Skeletal muscle satellite cell (primary cell): ENCODE data around the gene IGFL2. TPM values are rescaled to one million over a fixed set of nuclear protein-coding genes. Genes with fewer than 3 reads are reported as not detected.
"Not testable (repeated sequence)": the region's sequence is repeated elsewhere in the genome, so short reads cannot be mapped to it uniquely, and the experiment has no call there.

Experiments used
- H3K27me3 ChIP-seq: 2 replicates; pipeline ENCODE4 v1.7.0; 2013; ENCODE audit warnings: low read length; ENCODE audit not compliant: control insufficient read depth, insufficient read depth
- H3K36me3 ChIP-seq: 2 replicates; pipeline ENCODE4 v1.7.0; 2013; ENCODE audit warnings: mild to moderate bottlenecking, control low read depth, low read length; ENCODE audit not compliant: insufficient read depth
- H3K4me1 ChIP-seq: 2 replicates; pipeline ENCODE4 v1.7.0; 2013; ENCODE audit warnings: low read length; ENCODE audit not compliant: control insufficient read depth, insufficient read depth
- H3K4me2 ChIP-seq: 2 replicates; pipeline ENCODE4 v1.7.0; 2013; ENCODE audit warnings: mild to moderate bottlenecking, low read length
- H3K4me3 ChIP-seq: 2 replicates; pipeline ENCODE4 v1.7.0; 2013; ENCODE audit warnings: low read length
- H3K9ac ChIP-seq: 2 replicates; pipeline ENCODE4 v1.7.0; 2013; ENCODE audit warnings: mild to moderate bottlenecking, low read depth, low read length, moderate library complexity
- H3K9me3 ChIP-seq: replicated peaks from 2 replicates; pipeline ENCODE4 v1.7.0; 2013; ENCODE audit warnings: mild to moderate bottlenecking, control low read depth, low read length
- total RNA-seq: library from RNA; depleted of rRNA; stranded (reverse); fragments of >200 nt; gene quantifications from 2 replicates; pipeline ENCODE4 v1.2.3, GENCODE V29; 2012; rRNA removed

The IGFL2 gene
- total RNA-seq = not detected in 2 replicates

DNA sequence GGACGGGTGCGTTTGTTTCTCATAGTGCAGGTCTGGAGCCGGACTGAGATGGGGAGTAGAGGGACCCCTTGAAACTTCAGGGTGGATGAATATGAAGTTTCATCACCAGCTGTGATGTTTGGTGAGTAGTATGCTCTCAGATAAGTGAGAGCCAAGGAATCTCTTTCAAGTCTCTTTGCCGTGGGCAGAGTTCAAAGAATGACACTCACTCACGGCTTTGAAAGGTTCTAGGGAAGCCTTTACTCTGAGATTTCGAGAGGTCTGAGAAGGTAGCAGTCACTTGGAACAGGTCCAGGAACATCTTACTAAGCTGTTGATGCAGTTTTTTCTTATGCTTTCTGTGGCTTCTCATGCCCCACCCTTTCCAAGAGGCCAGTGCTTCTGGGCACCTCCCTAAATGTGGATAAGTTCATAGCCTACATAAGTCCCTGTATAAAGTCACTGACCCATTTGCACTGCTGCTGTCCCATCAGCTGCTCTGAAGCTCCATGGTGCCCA is at the start of gene IGFL2:
Gene IGFL2, plus strand, starts transcription at position 448 of the 498 bp plus-strand sequence. Its CDS starts 41 bp downstream, at position 489.
- no peak within 1 kb of the TSS for H3K9ac ChIP-seq
- H3K4me3 ChIP-seq = no peak within 1 kb of the TSS
- no peak within 1 kb of the TSS for H3K4me2 ChIP-seq
- H3K27me3 ChIP-seq = peaks cover 48% of the 10 kb centered on the region
- no peaks in the 10 kb centered on the region for H3K9me3 ChIP-seq
- H3K4me1 ChIP-seq = no peaks in the 10 kb centered on the region
- no peaks in the 10 kb centered on the region for H3K36me3 ChIP-seq

GRCh38 chr19:46100344-46100743 is 47.7 kb upstream of the IGFL2 start:
- H3K4me1 ChIP-seq = no peaks in the 10 kb centered on the region

GRCh38 chr19:46101293-46101692 is 46.7 kb upstream of the IGFL2 start:
- Histone ChIP-seq H3K4me1 (no peaks in the 10 kb centered on the region), H3K9ac (no peak overlapping the region), H3K4me3 (no peak overlapping the region), H3K27me3 (peaks cover 52% of the 10 kb centered on the region), H3K9me3 (peaks cover 6% of the 10 kb centered on the region), H3K4me2 (no peak overlapping the region), H3K36me3 (no peaks in the 10 kb centered on the region)

More at GRCh38 chr19:46100344-46100743, 47.7 kb upstream of the IGFL2 start:
- Histone ChIP-seq H3K9me3 (peaks cover 6% of the 10 kb centered on the region), H3K36me3 (no peaks in the 10 kb centered on the region), H3K4me2 (no peak overlapping the region), H3K9ac (no peak overlapping the region), H3K27me3 (peaks cover 53% of the 10 kb centered on the region), H3K4me3 (no peak overlapping the region)

- not testable (repeated sequence) for H3K4me3 ChIP-seq, H3K9me3 ChIP-seq
- peaks cover 53% of the 10 kb centered on the region for H3K27me3 ChIP-seq
Measured at GRCh38 chr19:46102333-46102732, 45.7 kb upstream of the IGFL2 start.

DNA sequence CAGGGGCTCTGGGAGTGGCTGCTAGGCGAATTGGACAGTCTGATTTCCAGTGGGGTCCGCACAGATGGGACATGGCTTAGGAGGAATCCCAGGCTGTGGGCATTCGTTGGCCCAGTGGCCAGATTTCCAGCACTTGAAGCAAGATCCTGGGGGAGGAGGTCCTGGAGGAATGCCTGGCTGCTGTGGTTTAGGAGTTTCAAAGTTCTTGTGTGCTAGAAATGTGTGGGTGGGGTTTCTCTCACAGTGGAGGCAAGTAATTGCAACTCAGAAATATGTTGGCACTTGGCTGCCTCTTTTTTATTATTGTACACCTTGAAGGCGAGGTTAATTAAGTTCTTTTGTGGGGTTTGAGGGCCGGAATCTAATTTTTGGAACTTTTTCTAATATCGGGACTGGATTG is 40.7 kb upstream of the IGFL2 start:
- Histone ChIP-seq H3K9ac (no peak overlapping the region), H3K4me3 (no peak overlapping the region), H3K36me3 (no peaks in the 10 kb centered on the region), H3K4me1 (peaks cover 6% of the 10 kb centered on the region), H3K27me3 (peaks cover 50% of the 10 kb centered on the region), H3K9me3 (no peaks in the 10 kb centered on the region), H3K4me2 (no peak overlapping the region)

More at GRCh38 chr19:46102333-46102732, 45.7 kb upstream of the IGFL2 start:
- not testable (repeated sequence) for H3K4me1 ChIP-seq, H3K4me2 ChIP-seq, H3K36me3 ChIP-seq, H3K9ac ChIP-seq

GRCh38 chr19:46109876-46110275 is 38.2 kb upstream of the IGFL2 start:
- H3K4me3 ChIP-seq = no peak overlapping the region
- H3K36me3 ChIP-seq = no peaks in the 10 kb centered on the region
- H3K27me3 ChIP-seq = peaks cover 56% of the 10 kb centered on the region
- H3K9ac ChIP-seq = no peak overlapping the region
- H3K4me1 ChIP-seq = peaks cover 6% of the 10 kb centered on the region
- H3K4me2 ChIP-seq = no peak overlapping the region
- no peaks in the 10 kb centered on the region for H3K9me3 ChIP-seq

DNA sequence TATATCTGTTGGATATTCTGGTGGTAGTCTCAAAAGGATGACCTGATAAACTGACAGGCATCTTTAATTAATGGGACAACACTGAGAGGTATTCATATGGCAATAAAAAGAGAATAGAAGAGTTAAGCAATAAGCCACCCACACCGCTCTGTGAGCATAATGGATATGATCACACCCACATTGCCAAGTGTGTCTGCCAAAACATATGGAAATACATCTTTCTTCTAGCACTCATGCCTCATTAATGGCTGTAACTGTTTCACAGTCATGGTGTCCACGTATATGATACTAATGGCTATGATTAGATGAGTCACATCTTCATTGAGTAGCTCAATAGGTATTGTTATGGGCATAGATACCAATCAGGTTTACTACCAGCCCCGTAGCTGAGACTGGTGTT is 36.7 kb upstream of the IGFL2 start:
- no peaks in the 10 kb centered on the region for H3K36me3 ChIP-seq

GRCh38 chr19:46112527-46112926 is 35.5 kb upstream of the IGFL2 start:
- Histone ChIP-seq H3K27me3 (peaks cover 49% of the 10 kb centered on the region), H3K9me3 (no peaks in the 10 kb centered on the region), H3K4me1 (peaks cover 11% of the 10 kb centered on the region), H3K4me3 (no peak overlapping the region), H3K4me2 (no peak overlapping the region), H3K36me3 (no peaks in the 10 kb centered on the region), H3K9ac (no peak overlapping the region)

More for the DNA sequence above, 36.7 kb upstream of the IGFL2 start:
- Histone ChIP-seq H3K4me1 (peaks cover 16% of the 10 kb centered on the region), H3K4me3 (no peak overlapping the region), H3K9me3 (no peaks in the 10 kb centered on the region), H3K4me2 (no peak overlapping the region), H3K27me3 (peaks cover 56% of the 10 kb centered on the region), H3K9ac (no peak overlapping the region)

DNA sequence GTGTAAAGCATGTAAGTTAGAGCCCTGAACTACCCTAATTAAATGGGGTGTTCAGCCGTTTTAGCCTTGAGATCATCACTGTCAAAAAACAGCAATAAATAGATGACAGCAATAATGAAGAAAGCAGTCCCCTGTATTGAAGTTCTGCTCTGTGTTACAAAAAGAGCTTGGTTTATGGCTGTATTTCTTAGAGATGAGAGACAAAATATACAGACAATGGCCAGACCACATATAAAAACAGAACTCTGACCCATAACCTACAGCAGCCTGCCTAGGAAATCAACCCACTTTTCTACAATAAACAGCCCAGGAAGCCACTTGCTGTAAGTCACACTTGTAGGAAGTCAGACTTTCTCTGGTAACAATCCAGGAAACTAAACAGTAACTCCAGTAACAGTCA is 34.3 kb upstream of the IGFL2 start:
- H3K4me1 ChIP-seq = peaks cover 10% of the 10 kb centered on the region

GRCh38 chr19:46115396-46116106 is 32.5 kb upstream of the IGFL2 start:
- H3K4me2 ChIP-seq = peak overlapping the region; percentile 64
- peaks cover 4% of the 10 kb centered on the region for H3K9me3 ChIP-seq
- H3K4me1 ChIP-seq = peaks cover 10% of the 10 kb centered on the region
- H3K4me3 ChIP-seq = no peak overlapping the region
- H3K36me3 ChIP-seq = no peaks in the 10 kb centered on the region
- H3K9ac ChIP-seq = no peak overlapping the region
- peaks cover 63% of the 10 kb centered on the region for H3K27me3 ChIP-seq

More for the DNA sequence above, 34.3 kb upstream of the IGFL2 start:
- Histone ChIP-seq H3K36me3 (no peaks in the 10 kb centered on the region), H3K9me3 (no peaks in the 10 kb centered on the region), H3K9ac (no peak overlapping the region), H3K4me3 (no peak overlapping the region), H3K27me3 (peaks cover 57% of the 10 kb centered on the region), H3K4me2 (no peak overlapping the region)

DNA sequence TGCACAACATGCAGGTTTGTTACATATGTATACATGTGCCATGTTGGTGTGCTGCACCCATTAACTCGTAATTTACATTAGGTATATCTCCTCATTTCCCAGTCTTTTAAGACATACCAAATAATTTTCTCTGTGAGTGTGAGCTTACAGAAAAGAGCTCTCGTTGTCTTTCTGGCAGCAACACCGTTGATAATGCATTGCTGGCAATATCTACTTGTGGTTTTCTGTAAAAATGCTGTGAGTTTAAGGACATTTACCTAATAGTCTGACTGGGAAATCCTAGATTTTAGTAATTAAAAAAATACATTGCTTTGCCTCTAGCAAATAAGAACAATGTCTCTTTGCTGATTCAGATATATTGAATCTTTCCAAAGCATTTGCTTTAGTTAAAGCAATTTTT is 31.9 kb upstream of the IGFL2 start:
- Histone ChIP-seq H3K9me3 (peaks cover 4% of the 10 kb centered on the region), H3K27me3 (peaks cover 62% of the 10 kb centered on the region), H3K4me2 (no peak overlapping the region), H3K36me3 (no peaks in the 10 kb centered on the region), H3K9ac (no peak overlapping the region), H3K4me1 (peaks cover 10% of the 10 kb centered on the region), H3K4me3 (no peak overlapping the region)

GRCh38 chr19:46118136-46118535 is 29.9 kb upstream of the IGFL2 start:
- Histone ChIP-seq H3K9ac (no peak overlapping the region), H3K4me2 (no peak overlapping the region), H3K4me3 (no peak overlapping the region), H3K4me1 (peaks cover 10% of the 10 kb centered on the region), H3K27me3 (peaks cover 42% of the 10 kb centered on the region), H3K9me3 (peaks cover 4% of the 10 kb centered on the region), H3K36me3 (no peaks in the 10 kb centered on the region)
